Trophoblast cell (in vitro differentiated cells and primary cell): ENCODE results near the gene COX6A2.
A peak's percentile ranks its signal among the peaks of the same experiment; 100 is the strongest.

Experiments used
- DNase-seq, 2 donors: peaks; one replicate each; pipeline ENCODE4 v3.0.0-alpha.2; 2016
- H2AFZ ChIP-seq: 2 replicates; pipeline ENCODE4 v1.6.1; 2013; ENCODE audit warnings: low read length, moderate library complexity, mild to moderate bottlenecking; ENCODE audit not compliant: insufficient read depth, poor library complexity
- H2AK5ac ChIP-seq: 2 replicates; pipeline ENCODE4 v1.6.1; 2013; ENCODE audit warnings: mild to moderate bottlenecking, low read length
- H2BK120ac ChIP-seq: 2 replicates; pipeline ENCODE4 v1.6.1; 2013; ENCODE audit warnings: low read length, mild to moderate bottlenecking, moderate library complexity; ENCODE audit not compliant: insufficient read depth, poor library complexity
- H2BK12ac ChIP-seq: 2 replicates; pipeline ENCODE4 v1.6.1; 2013; ENCODE audit warnings: mild to moderate bottlenecking, low read length, moderate library complexity
- H2BK5ac ChIP-seq: 2 replicates; pipeline ENCODE4 v1.6.1; 2013; ENCODE audit warnings: low read length, low read depth, moderate library complexity, mild to moderate bottlenecking; ENCODE audit not compliant: poor library complexity
- H3K14ac ChIP-seq: 2 replicates; pipeline ENCODE4 v1.6.1; 2013; ENCODE audit warnings: mild to moderate bottlenecking, low read length
- H3K18ac ChIP-seq: 2 replicates; pipeline ENCODE4 v1.6.1; 2013; ENCODE audit warnings: mild to moderate bottlenecking, low read length
- H3K23ac ChIP-seq: 2 replicates; pipeline ENCODE4 v1.6.1; 2013; ENCODE audit warnings: low read length
- H3K27ac ChIP-seq: 2 replicates; pipeline ENCODE4 v1.5.1; 2013; ENCODE audit warnings: low read depth, mild to moderate bottlenecking, inconsistent platforms, low read length, moderate library complexity
- H3K27me3 ChIP-seq: 2 replicates; pipeline ENCODE4 v1.6.1; 2013; ENCODE audit warnings: inconsistent platforms, mild to moderate bottlenecking, low read length, moderate library complexity; ENCODE audit not compliant: insufficient read depth
- H3K36me3 ChIP-seq, 2 experiments: 1 replicate in 1 of 2; 2 replicates in 1 of 2; pipeline ENCODE4 v1.6.1; 2013; ENCODE audit warnings: low read length in 2 of 2, mild to moderate bottlenecking in 2 of 2, moderate library complexity in 1 of 2; ENCODE audit not compliant: insufficient read depth in 2 of 2, control insufficient read depth in 1 of 2
- H3K4ac ChIP-seq: 2 replicates; pipeline ENCODE4 v1.6.1; 2013; ENCODE audit warnings: low read depth, mild to moderate bottlenecking, low read length, moderate library complexity
- H3K4me1 ChIP-seq, 2 experiments: 1 replicate in 1 of 2; 2 replicates in 1 of 2; pipeline ENCODE4 v1.6.1; 2013; ENCODE audit warnings: low read length in 2 of 2, mild to moderate bottlenecking in 2 of 2, moderate library complexity in 1 of 2; ENCODE audit not compliant: insufficient read depth in 2 of 2, control insufficient read depth in 1 of 2
- H3K4me2 ChIP-seq: 2 replicates; pipeline ENCODE4 v1.6.1; 2013; ENCODE audit warnings: inconsistent platforms, mild to moderate bottlenecking, low read length, moderate library complexity
- H3K4me3 ChIP-seq: 2 replicates; pipeline ENCODE4 v1.5.1; 2013; ENCODE audit warnings: mild to moderate bottlenecking, low read depth, low read length, inconsistent platforms
- H3K79me1 ChIP-seq: one replicate; pipeline ENCODE4 v1.6.1; 2013; ENCODE audit warnings: low read length
- H3K79me2 ChIP-seq: 2 replicates; pipeline ENCODE4 v1.6.1; 2013; ENCODE audit warnings: low read length, mild to moderate bottlenecking; ENCODE audit not compliant: control insufficient read depth, insufficient read depth, poor library complexity
- H3K9ac ChIP-seq: 2 replicates; pipeline ENCODE4 v1.6.1; 2013; ENCODE audit warnings: mild to moderate bottlenecking, low read length
- H3K9me3 ChIP-seq: 2 replicates; pipeline ENCODE4 v1.6.1; 2013; ENCODE audit warnings: low read depth, mild to moderate bottlenecking, control low read depth, inconsistent platforms, low read length; ENCODE audit not compliant: insufficient read depth
- H4K12ac ChIP-seq: 2 replicates; pipeline ENCODE4 v1.6.1; 2013; ENCODE audit warnings: low read depth, mild to moderate bottlenecking, low read length, moderate library complexity
- H4K8ac ChIP-seq: 2 replicates; pipeline ENCODE4 v1.6.1; 2013; ENCODE audit warnings: low read depth, mild to moderate bottlenecking, low read length, moderate library complexity
- H4K91ac ChIP-seq: one replicate; pipeline ENCODE4 v1.6.1; 2013; ENCODE audit warnings: low read depth, mild to moderate bottlenecking, low read length, moderate library complexity
- WGBS: extraction: QIAGEN DNeasy Blood & Tissue Kit; methylation state at CpG from one replicate; pipeline ENCODE4 v1.1.7; 2013; ENCODE audit warnings: missing lambda C conversion rate; ENCODE audit not compliant: insufficient read length, insufficient coverage; ENCODE audit errors: extremely low coverage; 5-methylcytosine and 5-hydroxymethylcytosine counted together

COX6A2 gene

GRCh38 chr16:31467151-31467773, 39.1 kb upstream of the COX6A2 start:
- H3K23ac ChIP-seq, result no peak overlapping the region
- peak overlapping the region; percentile 45 for H4K91ac ChIP-seq
- H3K27me3 ChIP-seq, result no peaks in the 10 kb centered on the region
- H3K79me2 ChIP-seq, result peaks cover 7% of the 10 kb centered on the region
- no peak overlapping the region for H3K4me3 ChIP-seq
- no peak overlapping the region for H4K12ac ChIP-seq
- H3K9me3 ChIP-seq, result peaks cover 2% of the 10 kb centered on the region
- no peak overlapping the region for H3K4ac ChIP-seq
- no peak overlapping the region for H3K14ac ChIP-seq
- H4K8ac ChIP-seq, result no peak overlapping the region
- H2AK5ac ChIP-seq, result no peak overlapping the region
- peaks cover 23 to 33% of the 10 kb centered on the region in 2 experiments for H3K36me3 ChIP-seq
- peaks cover 8 to 9% of the 10 kb centered on the region in 2 experiments for H3K4me1 ChIP-seq
- no peak overlapping the region for H3K9ac ChIP-seq
- H2AFZ ChIP-seq, result no peak overlapping the region
- no CpG with 5 or more reads among the region's 5 CpGs for WGBS
- no peak overlapping the region for H2BK120ac ChIP-seq
- peaks cover 11% of the 10 kb centered on the region for H3K79me1 ChIP-seq
- H2BK12ac ChIP-seq, result no peak overlapping the region
- H3K18ac ChIP-seq, result no peak overlapping the region
- no peak for DNase-seq
- no peak overlapping the region for H3K27ac ChIP-seq
- no peak overlapping the region for H2BK5ac ChIP-seq
- H3K4me2 ChIP-seq, result no peak overlapping the region

- Histone ChIP-seq H3K14ac (peak overlapping the region; percentile 19), H3K4me3 (no peak overlapping the region), H3K79me2 (peaks cover 1% of the 10 kb centered on the region), H3K27me3 (no peaks in the 10 kb centered on the region), H4K8ac (no peak overlapping the region), H2BK12ac (peak overlapping the region; percentile 74), H3K79me1 (peaks cover 4% of the 10 kb centered on the region), H3K4me2 (no peak overlapping the region), H3K9me3 (peaks cover 2% of the 10 kb centered on the region), H3K4ac (no peak overlapping the region), H2BK5ac (no peak overlapping the region), H2AK5ac (no peak overlapping the region), H3K36me3 (peaks cover 27 to 37% of the 10 kb centered on the region in 2 experiments), H3K18ac (no peak overlapping the region), H3K9ac (no peak overlapping the region), H3K23ac (no peak overlapping the region), H3K4me1 (peaks cover 7% of the 10 kb centered on the region in 2 experiments), H4K12ac (no peak overlapping the region), H2BK120ac (peak overlapping the region; percentile 16), H4K91ac (peak overlapping the region; percentile 45), H3K27ac (no peak overlapping the region), H2AFZ (no peak overlapping the region)
- no peak for DNase-seq
- no CpG with 5 or more reads among the region's 18 CpGs for WGBS
Observed at GRCh38 chr16:31466381-31466841, 38.3 kb upstream of the COX6A2 start.

GRCh38 chr16:31465788-31466370, 37.7 kb upstream of the COX6A2 start:
- Histone ChIP-seq H3K9me3 (peaks cover 2% of the 10 kb centered on the region), H3K18ac (no peak overlapping the region), H3K4ac (no peak overlapping the region), H3K9ac (no peak overlapping the region), H3K4me2 (no peak overlapping the region), H3K36me3 (peaks cover 27 to 37% of the 10 kb centered on the region in 2 experiments), H2AFZ (no peak overlapping the region), H4K91ac (no peak overlapping the region), H4K8ac (no peak overlapping the region), H3K79me2 (no peaks in the 10 kb centered on the region), H2AK5ac (no peak overlapping the region), H3K14ac (peak overlapping the region; percentile 19), H3K4me1 (peaks cover 4 to 5% of the 10 kb centered on the region in 2 experiments), H3K23ac (no peak overlapping the region), H3K27me3 (no peaks in the 10 kb centered on the region), H2BK120ac (peak overlapping the region; percentile 16), H3K4me3 (no peak overlapping the region), H2BK5ac (no peak overlapping the region), H3K27ac (no peak overlapping the region), H4K12ac (no peak overlapping the region), H2BK12ac (peak overlapping the region; percentile 74), H3K79me1 (no peaks in the 10 kb centered on the region)
- DNase-seq, result no peak
- WGBS, result no CpG with 5 or more reads among the region's 20 CpGs

GRCh38 chr16:31464781-31465260, 36.7 kb upstream of the COX6A2 start:
- Histone ChIP-seq H3K4me1 (peaks cover 6 to 8% of the 10 kb centered on the region in 2 experiments), H3K18ac (no peak overlapping the region), H4K12ac (no peak overlapping the region), H3K4me2 (no peak overlapping the region), H3K79me1 (peaks cover 4% of the 10 kb centered on the region), H3K23ac (no peak overlapping the region), H2BK12ac (no peak overlapping the region), H3K9ac (no peak overlapping the region), H3K36me3 (peaks cover 27 to 37% of the 10 kb centered on the region in 2 experiments), H2AK5ac (no peak overlapping the region), H2BK120ac (no peak overlapping the region), H2BK5ac (no peak overlapping the region), H4K8ac (no peak overlapping the region), H4K91ac (no peak overlapping the region), H3K14ac (no peak overlapping the region), H3K79me2 (peaks cover 2% of the 10 kb centered on the region), H3K4ac (no peak overlapping the region), H2AFZ (no peak overlapping the region), H3K27me3 (no peaks in the 10 kb centered on the region), H3K4me3 (no peak overlapping the region), H3K9me3 (peaks cover 2% of the 10 kb centered on the region), H3K27ac (no peak overlapping the region)
- no CpG with 5 or more reads among the region's 17 CpGs for WGBS
- DNase-seq, result no peak
